Ureter (tissue), 1 donor: ENCODE data around the gene SSUH2. TPM values are rescaled to one million over a fixed set of nuclear protein-coding genes. Genes with fewer than 3 reads are reported as not detected.
"Not testable (repeated sequence)": the region's sequence is repeated elsewhere in the genome, so short reads cannot be mapped to it uniquely, and the experiment has no call there.

ENCODE experiments used
- DNase-seq: peaks from one replicate; pipeline ENCODE4 v3.0.0-alpha.2; 2020; ENCODE audit warnings: low spot score
- total RNA-seq: library from RNA; stranded (reverse); gene quantifications from one replicate; pipeline ENCODE4 v1.2.4, GENCODE V29; 2023
- donor health status: DM: yes; HTN: yes; CAD: no.

SSUH2 gene
- 0.55 TPM for total RNA-seq

GRCh38 chr3:8644748-8645390 lies at the start of gene SSUH2:
SSUH2 (minus strand) TSS chr3:8644798; CDS start chr3:8644758, 40 bp downstream.
- no peak for DNase-seq

- DNase-seq: not testable (repeated sequence)
Measured at GRCh38 chr3:8691295-8691694, 46.7 kb upstream of the SSUH2 start.

- not testable (repeated sequence) for DNase-seq
Measured at GRCh38 chr3:8684992-8685391, 40.4 kb upstream of the SSUH2 start.

- peak; percentile 60 for DNase-seq
Measured at GRCh38 chr3:8682850-8683574, 38.4 kb upstream of the SSUH2 start.

GRCh38 chr3:8681881-8682538 lies 37.4 kb upstream of the SSUH2 start:
- DNase-seq: not testable (repeated sequence)

- DNase-seq: no peak
Measured at GRCh38 chr3:8681349-8681748, 36.8 kb upstream of the SSUH2 start.

GRCh38 chr3:8679817-8680553 lies 35.4 kb upstream of the SSUH2 start:
- not testable (repeated sequence) for DNase-seq

- DNase-seq: no peak
Measured at GRCh38 chr3:8678751-8679150, 34.2 kb upstream of the SSUH2 start.

- DNase-seq: not testable (repeated sequence)
Measured at GRCh38 chr3:8677258-8677657, 32.7 kb upstream of the SSUH2 start.

- not testable (repeated sequence) for DNase-seq
Measured at GRCh38 chr3:8675591-8675990, 31.0 kb upstream of the SSUH2 start.

GRCh38 chr3:8673083-8673737 lies 28.6 kb upstream of the SSUH2 start:
- DNase-seq: no peak

- no peak for DNase-seq
Measured at GRCh38 chr3:8669019-8669418, 24.4 kb upstream of the SSUH2 start.

GRCh38 chr3:8668216-8668615 lies 23.6 kb upstream of the SSUH2 start:
- DNase-seq: no peak

- DNase-seq: no peak
Measured at GRCh38 chr3:8667463-8668091, 23.0 kb upstream of the SSUH2 start.

- DNase-seq: no peak
Measured at GRCh38 chr3:8665407-8665896, 20.9 kb upstream of the SSUH2 start.

GRCh38 chr3:8663177-8664061 lies 18.8 kb upstream of the SSUH2 start:
- peak; percentile 56 for DNase-seq

GRCh38 chr3:8662594-8662993 lies 18.0 kb upstream of the SSUH2 start:
- DNase-seq: no peak

- no peak for DNase-seq
Measured at GRCh38 chr3:8660175-8661118, 15.8 kb upstream of the SSUH2 start.

GRCh38 chr3:8659242-8659641 lies 14.6 kb upstream of the SSUH2 start:
- DNase-seq: no peak
